ENCODE data around the gene SLAMF8. TPM values are rescaled to one million over a fixed set of nuclear protein-coding genes. Genes with fewer than 3 reads are reported as not detected.

SLAMF8 gene
- total and polyA plus RNA-seq, 5 donors from 2014 or later = 0.72 TPM; not detected in 4

GRCh38 chr1:159851407-159851806 is 24.7 kb downstream of the SLAMF8 start:
- Histone ChIP-seq H3K36me3 (ENCODE audit: control insufficient read depth, insufficient read depth, low read length) (no peaks in the 10 kb centered on the region), H3K27me3 (ENCODE audit: control insufficient read depth, insufficient read depth, low read length) (no peaks in the 10 kb centered on the region), H3K27ac (ENCODE audit: insufficient read depth, low read length, poor library complexity, severe bottlenecking) (no peak overlapping the region), H3K9me3 (ENCODE audit: control insufficient read depth in 2 of 2, low read length in 2 of 2) (no peaks in the 10 kb centered on the region), H3K4me3 (ENCODE audit: low read depth, low read length) (no peak overlapping the region), H3K4me1 (ENCODE audit: control insufficient read depth, insufficient read depth, low read length, poor library complexity, severe bottlenecking) (peaks cover 13% of the 10 kb centered on the region)
- Mint-ChIP-seq H3K4me3 (peak overlapping the region in 2 of 4 donors; percentile 33 to 34), H3K27me3 (no peaks in the 10 kb centered on the region), H3K9me3 (no peaks in the 10 kb centered on the region), H3K27ac (no peak overlapping the region), H3K36me3 (no peaks in the 10 kb centered on the region), H3K4me1 (peaks cover 11 to 23% (median 16%) of the 10 kb centered on the region in 4 donors)
- DNase-seq (peak in 1 of 3 donors; percentile 49), ATAC-seq (ENCODE audit: low read depth in 2 of 2) (no peak)

- DNase-seq (peak in 1 of 3 donors; percentile 37), ATAC-seq (ENCODE audit: low read depth in 2 of 2) (no peak)
- Histone ChIP-seq H3K4me3 (ENCODE audit: low read depth, low read length) (peak overlapping the region; percentile 40), H3K36me3 (ENCODE audit: control insufficient read depth, insufficient read depth, low read length) (no peaks in the 10 kb centered on the region), H3K27me3 (ENCODE audit: control insufficient read depth, insufficient read depth, low read length) (no peaks in the 10 kb centered on the region), H3K4me1 (ENCODE audit: control insufficient read depth, insufficient read depth, low read length, poor library complexity, severe bottlenecking) (peaks cover 13% of the 10 kb centered on the region), H3K9me3 (ENCODE audit: control insufficient read depth in 2 of 2, low read length in 2 of 2) (no peaks in the 10 kb centered on the region), H3K27ac (ENCODE audit: insufficient read depth, low read length, poor library complexity, severe bottlenecking) (peak overlapping the region; percentile 57)
- Mint-ChIP-seq H3K4me1 (peaks cover 11 to 30% (median 14%) of the 10 kb centered on the region in 4 donors), H3K27ac (peak overlapping the region; percentile 18 to 91 (median 54)), H3K4me3 (peak overlapping the region; percentile 86 to 94 (median 91)), H3K9me3 (no peaks in the 10 kb centered on the region), H3K27me3 (no peaks in the 10 kb centered on the region), H3K36me3 (no peaks in the 10 kb centered on the region)
Measured at GRCh38 chr1:159853417-159854115, 26.9 kb downstream of the SLAMF8 start.

GRCh38 chr1:159854116-159854692 is 27.5 kb downstream of the SLAMF8 start:
- no peaks in the 10 kb centered on the region for H3K36me3 Mint-ChIP-seq
- Histone ChIP-seq H3K9me3 (ENCODE audit: control insufficient read depth in 2 of 2, low read length in 2 of 2) (no peaks in the 10 kb centered on the region), H3K4me1 (ENCODE audit: control insufficient read depth, insufficient read depth, low read length, poor library complexity, severe bottlenecking) (peaks cover 13% of the 10 kb centered on the region), H3K27ac (ENCODE audit: insufficient read depth, low read length, poor library complexity, severe bottlenecking) (peak overlapping the region; percentile 57), H3K4me3 (ENCODE audit: low read depth, low read length) (peak overlapping the region; percentile 40), H3K36me3 (ENCODE audit: control insufficient read depth, insufficient read depth, low read length) (no peaks in the 10 kb centered on the region), H3K27me3 (ENCODE audit: control insufficient read depth, insufficient read depth, low read length) (no peaks in the 10 kb centered on the region)
- peak in 1 of 3 donors; percentile 11 for DNase-seq
- ATAC-seq (ENCODE audit: low read depth in 2 of 2) = no peak
- peaks cover 11 to 30% (median 14%) of the 10 kb centered on the region in 4 donors for H3K4me1 Mint-ChIP-seq
- H3K27me3 Mint-ChIP-seq = no peaks in the 10 kb centered on the region
- H3K27ac Mint-ChIP-seq = peak overlapping the region; percentile 18 to 91 (median 54)
- H3K9me3 Mint-ChIP-seq = no peaks in the 10 kb centered on the region
- peak overlapping the region; percentile 86 to 94 (median 91) for H3K4me3 Mint-ChIP-seq

GRCh38 chr1:159854693-159855192 is 28.1 kb downstream of the SLAMF8 start:
- Histone ChIP-seq H3K9me3 (ENCODE audit: control insufficient read depth in 2 of 2, low read length in 2 of 2) (no peaks in the 10 kb centered on the region), H3K4me1 (ENCODE audit: control insufficient read depth, insufficient read depth, low read length, poor library complexity, severe bottlenecking) (peaks cover 13% of the 10 kb centered on the region), H3K4me3 (ENCODE audit: low read depth, low read length) (peak overlapping the region; percentile 57), H3K27me3 (ENCODE audit: control insufficient read depth, insufficient read depth, low read length) (no peaks in the 10 kb centered on the region), H3K27ac (ENCODE audit: insufficient read depth, low read length, poor library complexity, severe bottlenecking) (peak overlapping the region; percentile 57), H3K36me3 (ENCODE audit: control insufficient read depth, insufficient read depth, low read length) (no peaks in the 10 kb centered on the region)
- peak; percentile 90 to 91 for ATAC-seq (ENCODE audit: low read depth in 2 of 2)
- Mint-ChIP-seq H3K4me3 (peak overlapping the region; percentile 89 to 94 (median 92)), H3K4me1 (peaks cover 11 to 30% (median 14%) of the 10 kb centered on the region in 4 donors), H3K36me3 (no peaks in the 10 kb centered on the region), H3K9me3 (no peaks in the 10 kb centered on the region), H3K27ac (peak overlapping the region; percentile 80 to 97 (median 89)), H3K27me3 (no peaks in the 10 kb centered on the region)
- DNase-seq = peak; percentile 52 to 86 (median 69)

GRCh38 chr1:159855709-159856108 is 29.0 kb downstream of the SLAMF8 start:
- no peak for DNase-seq
- H3K36me3 Mint-ChIP-seq = no peaks in the 10 kb centered on the region
- H3K27me3 ChIP-seq (ENCODE audit: control insufficient read depth, insufficient read depth, low read length) = no peaks in the 10 kb centered on the region
- ATAC-seq (ENCODE audit: low read depth in 2 of 2) = no peak
- peak overlapping the region in 2 of 3 donors; percentile 60 to 89 for H3K27ac Mint-ChIP-seq
- H3K4me3 ChIP-seq (ENCODE audit: low read depth, low read length) = no peak overlapping the region
- H3K4me3 Mint-ChIP-seq = peak overlapping the region in 3 of 4 donors; percentile 57 to 94 (median 86)
- H3K27me3 Mint-ChIP-seq = no peaks in the 10 kb centered on the region
- no peaks in the 10 kb centered on the region for H3K9me3 ChIP-seq (ENCODE audit: control insufficient read depth in 2 of 2, low read length in 2 of 2)
- H3K4me1 Mint-ChIP-seq = peaks cover 11 to 30% (median 14%) of the 10 kb centered on the region in 4 donors
- H3K36me3 ChIP-seq (ENCODE audit: control insufficient read depth, insufficient read depth, low read length) = no peaks in the 10 kb centered on the region
- H3K9me3 Mint-ChIP-seq = no peaks in the 10 kb centered on the region
- H3K27ac ChIP-seq (ENCODE audit: insufficient read depth, low read length, poor library complexity, severe bottlenecking) = no peak overlapping the region
- peaks cover 13% of the 10 kb centered on the region for H3K4me1 ChIP-seq (ENCODE audit: control insufficient read depth, insufficient read depth, low read length, poor library complexity, severe bottlenecking)

GRCh38 chr1:159856576-159856975 is 29.9 kb downstream of the SLAMF8 start:
- no peak for ATAC-seq (ENCODE audit: low read depth in 2 of 2)
- Mint-ChIP-seq H3K27me3 (no peaks in the 10 kb centered on the region), H3K4me3 (peak overlapping the region; percentile 61 to 85 (median 66)), H3K36me3 (no peaks in the 10 kb centered on the region), H3K9me3 (no peaks in the 10 kb centered on the region), H3K27ac (peak overlapping the region in 2 of 3 donors; percentile 47 to 86), H3K4me1 (peaks cover 10 to 26% (median 13%) of the 10 kb centered on the region in 4 donors)
- DNase-seq = no peak
- Histone ChIP-seq H3K36me3 (ENCODE audit: control insufficient read depth, insufficient read depth, low read length) (no peaks in the 10 kb centered on the region), H3K4me3 (ENCODE audit: low read depth, low read length) (no peak overlapping the region), H3K9me3 (ENCODE audit: control insufficient read depth in 2 of 2, low read length in 2 of 2) (no peaks in the 10 kb centered on the region), H3K27me3 (ENCODE audit: control insufficient read depth, insufficient read depth, low read length) (no peaks in the 10 kb centered on the region), H3K4me1 (ENCODE audit: control insufficient read depth, insufficient read depth, low read length, poor library complexity, severe bottlenecking) (peaks cover 13% of the 10 kb centered on the region), H3K27ac (ENCODE audit: insufficient read depth, low read length, poor library complexity, severe bottlenecking) (no peak overlapping the region)

GRCh38 chr1:159857889-159858288 is 31.2 kb downstream of the SLAMF8 start:
- peak overlapping the region in 1 of 3 donors; percentile 68 for H3K27ac Mint-ChIP-seq
- H3K27me3 Mint-ChIP-seq = no peaks in the 10 kb centered on the region
- no peaks in the 10 kb centered on the region for H3K9me3 Mint-ChIP-seq
- no peaks in the 10 kb centered on the region for H3K27me3 ChIP-seq (ENCODE audit: control insufficient read depth, insufficient read depth, low read length)
- H3K36me3 Mint-ChIP-seq = no peaks in the 10 kb centered on the region
- no peaks in the 10 kb centered on the region for H3K9me3 ChIP-seq (ENCODE audit: control insufficient read depth in 2 of 2, low read length in 2 of 2)
- no peak overlapping the region for H3K4me3 ChIP-seq (ENCODE audit: low read depth, low read length)
- ATAC-seq (ENCODE audit: low read depth in 2 of 2) (no peak), DNase-seq (no peak)
- H3K4me3 Mint-ChIP-seq = no peak overlapping the region
- peaks cover 10 to 25% (median 13%) of the 10 kb centered on the region in 4 donors for H3K4me1 Mint-ChIP-seq
- no peaks in the 10 kb centered on the region for H3K36me3 ChIP-seq (ENCODE audit: control insufficient read depth, insufficient read depth, low read length)
- H3K4me1 ChIP-seq (ENCODE audit: control insufficient read depth, insufficient read depth, low read length, poor library complexity, severe bottlenecking) = peaks cover 13% of the 10 kb centered on the region
- no peak overlapping the region for H3K27ac ChIP-seq (ENCODE audit: insufficient read depth, low read length, poor library complexity, severe bottlenecking)
